ENCODE measurements around the gene MAN2B1.
"Not testable (repeated sequence)": the region's sequence is repeated elsewhere in the genome, so short reads cannot be mapped to it uniquely, and the experiment has no call there.

Gene MAN2B1

GRCh38 chr19:12657966-12658365, 8.6 kb downstream of the MAN2B1 start:
- DNase-seq = no peak

GRCh38 chr19:12656899-12657571, 9.5 kb downstream of the MAN2B1 start:
- DNase-seq = no peak

- no peak for DNase-seq
Measured at GRCh38 chr19:12655546-12655945, 11.0 kb downstream of the MAN2B1 start.

GRCh38 chr19:12652219-12652618, 14.3 kb downstream of the MAN2B1 start:
- no peak for DNase-seq

GRCh38 chr19:12649941-12650340, 16.6 kb downstream of the MAN2B1 start:
- DNase-seq = no peak

- DNase-seq = no peak
Measured at GRCh38 chr19:12648088-12648487, 18.5 kb downstream of the MAN2B1 start.

- DNase-seq = peak; percentile 26
Measured at GRCh38 chr19:12647490-12648071, 19.0 kb downstream of the MAN2B1 start.

GRCh38 chr19:12647047-12647446, 19.5 kb downstream of the MAN2B1 start:
- DNase-seq = no peak

- no peak for DNase-seq
Measured at GRCh38 chr19:12646551-12646950, 20.0 kb downstream of the MAN2B1 start.

- not testable (repeated sequence) for DNase-seq
Measured at GRCh38 chr19:12643716-12644115, 22.8 kb downstream of the MAN2B1 start.

GRCh38 chr19:12642506-12642905, 24.0 kb downstream of the MAN2B1 start:
- no peak for DNase-seq

- DNase-seq = no peak
Measured at GRCh38 chr19:12641456-12641855, 25.1 kb downstream of the MAN2B1 start.

GRCh38 chr19:12639901-12640613, 26.5 kb downstream of the MAN2B1 start:
- peak; percentile 86 for DNase-seq

- no peak for DNase-seq
Measured at GRCh38 chr19:12638611-12639182, 27.8 kb downstream of the MAN2B1 start.

- DNase-seq = no peak
Measured at GRCh38 chr19:12636631-12637030, 29.9 kb downstream of the MAN2B1 start.

GRCh38 chr19:12629215-12629614, 37.3 kb downstream of the MAN2B1 start:
- DNase-seq = no peak

GRCh38 chr19:12628040-12629022, 38.2 kb downstream of the MAN2B1 start:
- DNase-seq = peak; percentile 9

GRCh38 chr19:12626958-12627357, 39.6 kb downstream of the MAN2B1 start:
- no peak for DNase-seq

GRCh38 chr19:12623361-12624031, 43.0 kb downstream of the MAN2B1 start:
- peak; percentile 13 for DNase-seq

GRCh38 chr19:12621253-12622024, 45.1 kb downstream of the MAN2B1 start:
- DNase-seq = not testable (repeated sequence)

GRCh38 chr19:12617646-12618045, 48.9 kb downstream of the MAN2B1 start:
- DNase-seq = no peak
